ENCODE measurements around the gene LAMA4. TPM values are rescaled to one million over a fixed set of nuclear protein-coding genes. Genes with fewer than 3 reads are reported as not detected.

Gene LAMA4
- total and polyA plus RNA-seq, 4 donors: 2.1 to 6.0 (median 3.5) TPM

DNA sequence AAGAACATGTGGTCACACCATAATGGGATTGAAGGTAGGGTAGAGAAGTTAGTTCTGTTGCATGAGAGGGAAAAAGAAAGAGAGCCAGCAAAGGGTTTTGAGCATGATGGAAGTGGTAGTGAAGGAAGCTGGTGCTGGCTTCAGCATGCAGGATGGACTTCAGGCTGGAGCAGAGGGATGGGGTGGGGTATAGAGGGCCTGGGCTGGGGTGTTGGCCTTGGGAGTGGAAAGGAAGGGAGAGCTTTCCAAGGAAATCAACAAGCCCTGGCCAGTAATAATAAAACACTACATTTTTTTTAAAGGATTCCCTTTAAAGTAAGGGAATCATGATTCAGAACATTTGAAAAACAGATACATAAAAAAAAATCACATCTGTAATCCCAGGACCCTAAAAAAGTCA, 61.2 kb downstream of the LAMA4 start:
- no peak for DNase-seq (ENCODE audit: low spot score)
- no peak overlapping the region for H3K27ac ChIP-seq (ENCODE audit: low read depth in 1 of 2, low read length in 2 of 2)
- H3K4me1 ChIP-seq (ENCODE audit: control insufficient read depth in 4 of 4, insufficient read depth in 4 of 4, low read length in 3 of 4): no peaks in the 10 kb centered on the region
- TF ChIP-seq, protein P1, sequence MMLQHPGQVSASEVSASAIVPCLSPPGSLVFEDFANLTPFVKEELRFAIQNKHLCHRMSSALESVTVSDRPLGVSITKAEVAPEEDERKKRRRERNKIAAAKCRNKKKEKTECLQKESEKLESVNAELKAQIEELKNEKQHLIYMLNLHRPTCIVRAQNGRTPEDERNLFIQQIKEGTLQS (IDR thresholded peaks at IDR 0.05): no peak
- TF ChIP-seq JUND (IDR thresholded peaks at IDR 0.05) (no peak), HNF4G (IDR thresholded peaks at IDR 0.05) (no peak), FOXA2 (IDR thresholded peaks at IDR 0.05) (no peak), TAF1 (conservative IDR thresholded peaks at IDR 0.05) (no peak), FOXA1 (IDR thresholded peaks at IDR 0.05) (no peak), SP1 (IDR thresholded peaks at IDR 0.05) (no peak), EGR1 (IDR thresholded peaks at IDR 0.05; ENCODE audit: low read depth in 2 of 2) (no peak), YY1 (IDR thresholded peaks at IDR 0.05) (no peak), RAD21 (IDR thresholded peaks at IDR 0.05) (no peak), RXRA (IDR thresholded peaks at IDR 0.05) (no peak), HNF4A (conservative IDR thresholded peaks at IDR 0.05) (no peak), GABPA (IDR thresholded peaks at IDR 0.05 in 1 of 2, conservative IDR thresholded peaks at IDR 0.05 in 1 of 2) (no peak)
- TF ChIP-seq, protein P2, sequence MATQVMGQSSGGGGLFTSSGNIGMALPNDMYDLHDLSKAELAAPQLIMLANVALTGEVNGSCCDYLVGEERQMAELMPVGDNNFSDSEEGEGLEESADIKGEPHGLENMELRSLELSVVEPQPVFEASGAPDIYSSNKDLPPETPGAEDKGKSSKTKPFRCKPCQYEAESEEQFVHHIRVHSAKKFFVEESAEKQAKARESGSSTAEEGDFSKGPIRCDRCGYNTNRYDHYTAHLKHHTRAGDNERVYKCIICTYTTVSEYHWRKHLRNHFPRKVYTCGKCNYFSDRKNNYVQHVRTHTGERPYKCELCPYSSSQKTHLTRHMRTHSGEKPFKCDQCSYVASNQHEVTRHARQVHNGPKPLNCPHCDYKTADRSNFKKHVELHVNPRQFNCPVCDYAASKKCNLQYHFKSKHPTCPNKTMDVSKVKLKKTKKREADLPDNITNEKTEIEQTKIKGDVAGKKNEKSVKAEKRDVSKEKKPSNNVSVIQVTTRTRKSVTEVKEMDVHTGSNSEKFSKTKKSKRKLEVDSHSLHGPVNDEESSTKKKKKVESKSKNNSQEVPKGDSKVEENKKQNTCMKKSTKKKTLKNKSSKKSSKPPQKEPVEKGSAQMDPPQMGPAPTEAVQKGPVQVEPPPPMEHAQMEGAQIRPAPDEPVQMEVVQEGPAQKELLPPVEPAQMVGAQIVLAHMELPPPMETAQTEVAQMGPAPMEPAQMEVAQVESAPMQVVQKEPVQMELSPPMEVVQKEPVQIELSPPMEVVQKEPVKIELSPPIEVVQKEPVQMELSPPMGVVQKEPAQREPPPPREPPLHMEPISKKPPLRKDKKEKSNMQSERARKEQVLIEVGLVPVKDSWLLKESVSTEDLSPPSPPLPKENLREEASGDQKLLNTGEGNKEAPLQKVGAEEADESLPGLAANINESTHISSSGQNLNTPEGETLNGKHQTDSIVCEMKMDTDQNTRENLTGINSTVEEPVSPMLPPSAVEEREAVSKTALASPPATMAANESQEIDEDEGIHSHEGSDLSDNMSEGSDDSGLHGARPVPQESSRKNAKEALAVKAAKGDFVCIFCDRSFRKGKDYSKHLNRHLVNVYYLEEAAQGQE (IDR thresholded peaks at IDR 0.05): no peak
- TF ChIP-seq, protein P3, sequence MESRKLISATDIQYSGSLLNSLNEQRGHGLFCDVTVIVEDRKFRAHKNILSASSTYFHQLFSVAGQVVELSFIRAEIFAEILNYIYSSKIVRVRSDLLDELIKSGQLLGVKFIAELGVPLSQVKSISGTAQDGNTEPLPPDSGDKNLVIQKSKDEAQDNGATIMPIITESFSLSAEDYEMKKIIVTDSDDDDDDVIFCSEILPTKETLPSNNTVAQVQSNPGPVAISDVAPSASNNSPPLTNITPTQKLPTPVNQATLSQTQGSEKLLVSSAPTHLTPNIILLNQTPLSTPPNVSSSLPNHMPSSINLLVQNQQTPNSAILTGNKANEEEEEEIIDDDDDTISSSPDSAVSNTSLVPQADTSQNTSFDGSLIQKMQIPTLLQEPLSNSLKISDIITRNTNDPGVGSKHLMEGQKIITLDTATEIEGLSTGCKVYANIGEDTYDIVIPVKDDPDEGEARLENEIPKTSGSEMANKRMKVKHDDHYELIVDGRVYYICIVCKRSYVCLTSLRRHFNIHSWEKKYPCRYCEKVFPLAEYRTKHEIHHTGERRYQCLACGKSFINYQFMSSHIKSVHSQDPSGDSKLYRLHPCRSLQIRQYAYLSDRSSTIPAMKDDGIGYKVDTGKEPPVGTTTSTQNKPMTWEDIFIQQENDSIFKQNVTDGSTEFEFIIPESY (IDR thresholded peaks at IDR 0.05): no peak
- TF ChIP-seq, protein P4, sequence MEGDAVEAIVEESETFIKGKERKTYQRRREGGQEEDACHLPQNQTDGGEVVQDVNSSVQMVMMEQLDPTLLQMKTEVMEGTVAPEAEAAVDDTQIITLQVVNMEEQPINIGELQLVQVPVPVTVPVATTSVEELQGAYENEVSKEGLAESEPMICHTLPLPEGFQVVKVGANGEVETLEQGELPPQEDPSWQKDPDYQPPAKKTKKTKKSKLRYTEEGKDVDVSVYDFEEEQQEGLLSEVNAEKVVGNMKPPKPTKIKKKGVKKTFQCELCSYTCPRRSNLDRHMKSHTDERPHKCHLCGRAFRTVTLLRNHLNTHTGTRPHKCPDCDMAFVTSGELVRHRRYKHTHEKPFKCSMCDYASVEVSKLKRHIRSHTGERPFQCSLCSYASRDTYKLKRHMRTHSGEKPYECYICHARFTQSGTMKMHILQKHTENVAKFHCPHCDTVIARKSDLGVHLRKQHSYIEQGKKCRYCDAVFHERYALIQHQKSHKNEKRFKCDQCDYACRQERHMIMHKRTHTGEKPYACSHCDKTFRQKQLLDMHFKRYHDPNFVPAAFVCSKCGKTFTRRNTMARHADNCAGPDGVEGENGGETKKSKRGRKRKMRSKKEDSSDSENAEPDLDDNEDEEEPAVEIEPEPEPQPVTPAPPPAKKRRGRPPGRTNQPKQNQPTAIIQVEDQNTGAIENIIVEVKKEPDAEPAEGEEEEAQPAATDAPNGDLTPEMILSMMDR (IDR thresholded peaks at IDR 0.05; ENCODE audit: low read depth, low read length, missing input control): no peak
- TF ChIP-seq, protein P5, sequence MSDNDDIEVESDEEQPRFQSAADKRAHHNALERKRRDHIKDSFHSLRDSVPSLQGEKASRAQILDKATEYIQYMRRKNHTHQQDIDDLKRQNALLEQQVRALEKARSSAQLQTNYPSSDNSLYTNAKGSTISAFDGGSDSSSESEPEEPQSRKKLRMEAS (IDR thresholded peaks at IDR 0.05): no peak
- H3K4me3 ChIP-seq (ENCODE audit: low read depth in 1 of 3, low read length in 3 of 3): no peak overlapping the region
- H3K27me3 ChIP-seq (ENCODE audit: control insufficient read depth in 4 of 4, insufficient read depth in 4 of 4, low read length in 3 of 4): no peaks in the 10 kb centered on the region
- H3K36me3 ChIP-seq (ENCODE audit: control insufficient read depth in 4 of 4, insufficient read depth in 3 of 4, low read depth in 1 of 4, low read length in 3 of 4): no peaks in the 10 kb centered on the region
- H3K9me3 ChIP-seq (ENCODE audit: control insufficient read depth in 4 of 4, low read length in 3 of 4): no peaks in the 10 kb centered on the region
- no peak overlapping the region for H3K9ac ChIP-seq (ENCODE audit: low read depth in 1 of 2, low read length in 2 of 2)

Measured in liver (tissue), 9 donors.